GM19372 (cell line): ENCODE results near the gene NRG2.

Source experiments
- ATAC-seq: cut with Tn5 transposase; IDR thresholded peaks from one replicate; pipeline ENCODE4 v1.9.1; 2021; ENCODE audit warnings: mild to moderate bottlenecking, low read depth, moderate library complexity; ENCODE audit not compliant: unreplicated experiment

Gene NRG2

DNA sequence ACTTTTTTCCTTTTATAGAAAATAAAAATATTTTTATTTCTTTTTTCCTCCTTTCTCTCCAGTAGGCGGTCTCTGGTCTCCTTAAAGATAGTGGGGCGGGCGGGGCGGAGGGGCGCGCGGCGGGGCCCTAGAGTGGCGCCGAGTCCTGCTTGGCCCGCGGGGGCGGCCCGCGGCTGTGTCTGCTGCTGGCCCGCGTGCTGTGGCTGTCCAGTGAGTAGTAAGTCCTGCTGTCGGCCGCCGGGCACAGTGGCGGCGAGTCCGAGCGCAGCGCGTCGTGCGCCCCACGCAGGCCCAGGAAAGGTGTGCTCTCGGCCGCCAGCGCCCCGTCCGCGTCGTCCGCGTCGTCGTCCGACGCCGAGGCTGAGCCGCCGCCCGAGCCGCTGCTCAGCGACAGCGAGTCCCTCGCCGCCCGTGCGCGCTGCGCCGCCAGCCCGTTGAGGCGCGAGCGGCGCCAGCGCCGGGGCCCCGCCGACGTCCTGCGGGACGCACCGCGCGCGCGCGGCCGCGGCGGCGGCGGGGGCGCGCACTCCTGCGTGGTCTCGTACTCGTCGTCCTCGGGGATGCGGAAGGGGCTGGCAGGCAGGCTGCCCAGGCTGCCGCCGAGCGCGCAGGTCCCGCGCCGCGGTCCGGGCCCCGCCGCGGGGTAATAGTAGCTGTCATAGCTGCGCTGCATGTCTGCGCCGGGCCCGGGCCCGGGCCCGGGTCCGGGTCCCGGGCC is 195.2 kb downstream of the NRG2 start:
- peak; percentile 76 for ATAC-seq

DNA sequence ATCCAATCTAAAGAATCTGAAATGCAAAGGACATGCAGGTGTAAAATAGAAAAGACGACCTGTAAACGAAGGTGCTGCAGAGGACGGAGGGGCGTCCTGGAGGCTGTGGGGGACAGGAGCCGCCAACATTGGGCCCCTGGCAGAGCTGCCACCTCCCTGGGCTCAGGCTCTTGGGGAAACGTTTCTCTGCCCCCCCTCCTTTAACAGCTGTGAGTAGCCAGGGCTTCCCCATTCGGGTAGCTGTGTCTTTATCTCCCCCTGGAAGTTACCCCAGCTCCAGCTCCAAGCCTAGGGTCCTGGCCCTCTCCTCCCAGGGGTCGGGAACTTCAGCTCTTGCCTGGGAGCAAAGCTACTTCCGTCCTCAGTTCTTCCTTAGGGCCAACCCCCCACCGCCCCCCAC is 196.0 kb downstream of the NRG2 start:
- ATAC-seq, result no peak

DNA sequence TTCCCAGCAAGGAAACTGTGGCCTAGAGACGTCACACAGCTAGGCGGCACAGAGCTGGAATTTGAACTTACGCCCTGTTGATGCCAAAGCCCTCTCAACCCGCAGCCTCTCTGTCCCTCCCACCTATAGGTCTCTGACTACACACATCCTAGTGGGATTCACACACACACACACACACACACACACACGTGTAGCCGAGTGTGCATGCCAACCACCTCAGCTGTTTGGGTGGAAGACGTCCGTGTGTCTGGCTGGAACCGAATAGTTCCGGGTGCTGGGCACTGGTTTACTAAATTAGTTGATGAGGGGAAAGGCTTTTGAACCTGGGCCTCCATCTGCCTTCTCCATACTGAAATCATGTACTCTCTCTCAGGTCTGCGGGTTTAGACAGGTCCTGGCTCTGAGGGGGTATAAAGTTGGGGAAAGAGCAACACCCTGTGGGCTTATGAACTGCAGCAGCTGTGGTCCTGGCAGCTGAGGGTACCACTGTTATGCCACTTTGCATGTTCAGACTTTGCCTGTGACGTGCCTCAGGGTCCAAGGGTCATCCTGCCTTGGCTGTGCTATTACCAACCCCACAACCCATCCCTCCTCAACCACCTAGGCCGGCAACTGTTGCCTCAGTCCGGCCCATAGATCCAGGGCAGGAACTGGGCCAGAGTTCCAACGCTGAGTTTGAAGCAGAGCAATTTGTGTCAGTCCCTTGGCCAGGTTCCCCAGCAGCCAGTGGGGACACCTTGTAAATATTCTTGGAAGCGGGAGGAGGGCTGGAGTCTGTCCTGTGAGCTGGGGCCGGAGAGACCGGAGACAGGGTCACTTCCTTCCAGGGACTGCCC is 197.0 kb downstream of the NRG2 start:
- ATAC-seq, result no peak

DNA sequence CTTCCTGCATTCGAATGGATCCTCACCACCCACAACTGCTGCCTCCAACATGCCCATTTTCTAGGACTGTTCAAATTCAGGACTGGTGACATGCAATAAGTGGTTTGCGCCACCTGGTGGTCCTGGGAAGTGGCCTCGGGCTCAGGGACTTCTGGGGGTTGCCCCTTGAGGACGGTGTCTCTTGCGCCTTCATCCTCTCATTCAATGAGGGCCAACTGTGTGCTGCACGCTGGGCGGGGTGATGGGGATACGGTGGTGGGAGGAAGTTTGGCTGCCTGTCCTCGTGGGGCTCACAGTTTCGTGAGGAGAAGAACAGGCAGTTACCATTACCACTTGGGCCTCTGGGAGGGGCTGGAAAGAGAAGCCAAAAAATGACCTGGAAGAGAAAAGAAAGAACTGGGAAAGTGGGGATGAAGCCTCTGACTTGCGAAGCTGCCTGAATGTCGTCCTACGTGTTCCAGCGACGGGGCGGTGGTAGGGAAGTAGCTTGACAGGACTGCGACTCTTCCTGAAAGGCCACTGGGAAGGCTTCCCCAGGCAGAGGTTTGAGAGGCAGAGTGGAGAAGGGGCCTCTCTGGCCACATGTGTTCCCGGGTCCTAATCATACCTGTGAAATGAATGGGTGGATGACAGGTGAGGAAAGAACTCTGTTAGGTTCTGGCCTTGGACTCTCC is 198.5 kb downstream of the NRG2 start:
- no peak for ATAC-seq

DNA sequence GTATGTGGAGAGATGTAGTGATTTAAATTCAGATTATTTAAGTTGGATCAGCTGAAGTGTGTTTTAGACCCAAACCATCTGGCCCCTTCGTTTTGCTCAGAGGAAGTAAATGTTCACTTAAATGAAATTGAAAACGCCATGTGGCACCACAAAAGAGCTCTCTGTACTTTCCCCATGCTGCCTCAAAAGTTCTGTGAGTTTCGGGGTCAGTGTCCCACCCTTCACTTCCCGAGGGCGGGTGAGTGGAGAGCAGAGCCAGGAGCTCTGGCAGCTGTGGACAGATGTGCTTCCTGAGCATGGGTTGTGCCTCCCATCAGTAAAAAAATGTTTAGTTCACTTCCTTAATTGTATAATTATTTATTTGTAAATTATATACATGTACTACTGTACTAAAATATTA is 199.1 kb downstream of the NRG2 start:
- ATAC-seq, result no peak

DNA sequence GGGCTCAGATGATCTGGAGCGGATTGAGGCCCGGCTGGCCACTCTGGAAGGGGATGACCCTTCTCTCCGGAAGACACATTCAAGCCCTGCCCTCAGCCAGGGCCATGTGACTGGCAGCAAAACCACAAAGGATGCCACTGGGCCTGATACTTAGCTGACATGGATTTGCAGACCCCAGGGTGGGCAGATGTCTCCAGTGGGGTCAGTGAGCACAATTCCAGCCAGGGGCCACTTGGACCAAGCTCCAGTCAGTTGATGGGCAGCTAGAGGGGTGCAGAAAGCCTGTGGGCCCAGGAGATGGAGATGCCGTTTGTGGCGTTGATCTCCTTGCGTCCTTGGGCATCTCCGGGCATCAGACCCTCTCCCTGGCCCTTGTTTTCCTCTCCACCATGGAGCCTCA is 200.8 kb downstream of the NRG2 start:
- no peak for ATAC-seq

DNA sequence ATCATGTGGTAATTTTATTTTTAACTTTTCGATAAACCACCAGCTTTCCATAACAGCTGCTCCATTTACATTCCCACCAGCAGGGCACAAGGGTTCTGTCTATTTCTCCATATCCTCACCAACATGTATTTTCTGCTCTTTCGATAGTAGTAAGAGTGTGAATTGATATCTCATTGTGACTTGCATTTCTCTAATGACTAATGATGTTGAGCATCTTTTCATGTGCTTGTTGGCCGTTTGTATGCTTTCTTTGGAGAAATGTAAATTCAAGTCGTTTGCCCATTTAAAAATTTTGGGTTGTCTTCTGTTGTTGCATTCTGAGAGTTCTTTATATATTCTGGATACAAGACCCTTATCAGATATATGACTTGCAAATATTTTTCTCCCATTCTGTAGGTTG is 201.6 kb downstream of the NRG2 start:
- no peak for ATAC-seq

DNA sequence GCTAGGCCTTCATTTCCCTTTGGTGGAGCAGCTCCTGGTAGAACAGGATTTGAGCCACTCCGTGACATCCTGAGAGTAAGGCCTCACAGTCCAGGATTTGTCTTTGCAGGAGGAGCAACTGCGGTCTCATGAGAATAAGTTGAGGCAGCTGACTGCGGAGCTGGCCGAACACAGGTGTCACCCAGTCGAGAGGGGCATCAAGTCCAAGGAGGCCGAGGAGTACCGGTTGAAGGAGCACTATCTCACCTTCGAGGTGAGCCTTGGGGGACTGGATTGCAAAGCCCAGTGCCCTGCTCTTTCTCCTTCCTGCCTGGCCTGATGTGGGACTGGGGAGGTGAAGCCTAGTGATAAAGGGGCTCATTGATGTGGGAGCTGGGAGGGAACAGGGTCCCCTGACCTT is 203.2 kb downstream of the NRG2 start:
- no peak for ATAC-seq

DNA sequence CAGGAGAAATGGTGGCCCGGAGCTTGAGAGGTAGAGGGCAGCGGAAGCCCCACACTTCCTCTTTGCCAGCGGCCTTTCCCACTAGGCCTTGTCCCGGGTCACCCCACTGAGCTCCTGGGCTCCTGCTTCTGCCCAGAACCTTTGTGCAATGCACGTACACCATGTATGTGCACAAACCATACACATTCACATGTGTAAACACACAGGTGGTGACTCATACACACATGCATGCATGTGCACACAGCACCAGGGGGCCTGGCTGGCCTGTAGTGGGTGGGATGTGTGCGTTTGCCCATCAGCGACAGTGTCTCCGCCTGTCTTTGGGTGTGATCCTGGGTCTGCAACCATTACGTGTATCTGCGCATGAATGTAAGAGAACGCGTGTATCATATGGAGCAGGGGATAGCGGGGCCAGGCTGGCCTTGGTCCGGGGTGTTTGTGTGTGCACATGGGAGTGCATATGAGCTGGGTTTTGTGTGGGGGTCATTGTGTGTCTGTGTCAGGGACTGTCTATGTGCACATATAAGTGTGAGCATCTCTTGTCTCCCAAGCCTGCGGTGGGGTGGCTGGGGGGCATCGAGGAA is 203.8 kb downstream of the NRG2 start:
- ATAC-seq, result no peak

DNA sequence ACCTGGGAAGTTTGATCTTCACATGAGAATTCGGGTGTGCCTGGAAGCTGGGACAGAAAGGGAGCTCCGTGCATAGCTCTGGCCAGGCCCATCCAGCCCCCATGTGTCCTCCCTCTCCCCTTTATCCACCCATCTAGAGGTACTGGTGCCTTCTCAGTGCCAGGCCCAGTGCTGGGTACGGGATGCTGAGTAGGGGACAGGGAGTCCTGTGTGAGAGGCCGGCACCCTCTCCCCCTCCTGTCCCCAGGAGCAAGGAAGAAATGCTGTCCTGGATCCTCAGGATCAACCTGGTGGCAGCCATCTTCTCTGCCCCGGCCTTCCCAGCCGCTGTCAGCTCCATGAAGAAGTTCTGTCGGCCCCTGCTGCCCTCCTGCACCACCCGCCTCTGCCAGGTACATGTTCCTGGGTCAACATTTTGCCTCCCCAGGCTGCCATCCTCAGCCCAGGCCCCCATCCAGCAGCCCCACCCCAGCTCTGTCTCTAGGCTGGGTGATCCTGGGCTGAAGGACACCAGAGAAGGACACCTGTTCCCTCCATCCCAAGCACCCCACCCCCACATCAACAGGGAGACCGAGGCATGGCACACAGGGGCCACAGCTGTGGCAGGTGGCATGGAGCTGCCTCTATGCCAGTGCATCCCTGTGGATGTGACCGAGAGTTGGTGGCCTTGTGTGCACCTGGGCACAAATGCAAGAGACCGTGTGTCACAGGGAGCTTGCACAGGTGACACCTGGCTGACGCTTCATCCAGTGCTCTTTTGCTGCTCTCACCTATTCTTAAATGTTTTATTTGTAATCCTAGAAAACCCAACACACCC is 204.5 kb downstream of the NRG2 start:
- ATAC-seq, result no peak

DNA sequence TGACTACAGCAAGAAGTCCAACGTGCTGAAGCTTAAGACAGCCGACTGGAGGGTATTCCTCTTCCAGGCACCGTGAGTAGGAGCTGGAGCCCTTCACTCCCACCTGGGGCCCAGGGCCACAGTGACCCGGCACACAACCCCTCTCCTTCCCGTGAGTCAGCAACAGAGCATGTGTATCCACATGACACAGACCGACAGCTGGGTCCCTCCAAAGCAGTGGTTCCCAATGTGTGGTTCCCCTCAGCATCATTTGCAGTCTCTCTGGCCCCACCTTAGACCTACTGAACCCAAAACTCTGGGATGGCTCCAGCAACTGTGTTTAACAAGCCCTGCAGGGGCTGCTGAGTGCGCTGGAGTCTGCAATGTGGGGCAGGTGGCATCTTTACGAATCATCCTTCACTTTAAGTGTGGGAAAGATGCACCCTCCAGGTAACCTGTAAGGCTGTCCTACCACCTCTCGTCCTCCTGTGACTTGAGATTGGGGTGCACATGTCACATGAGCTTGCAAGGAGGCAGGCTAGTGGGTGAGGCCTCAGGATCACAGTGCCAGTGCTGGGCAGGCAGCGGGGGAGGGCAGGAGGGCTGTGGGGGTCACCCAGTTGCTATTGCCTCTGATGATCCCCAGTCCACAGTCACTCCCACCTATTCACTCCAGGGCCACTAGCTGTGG is 205.3 kb downstream of the NRG2 start:
- ATAC-seq, result no peak

DNA sequence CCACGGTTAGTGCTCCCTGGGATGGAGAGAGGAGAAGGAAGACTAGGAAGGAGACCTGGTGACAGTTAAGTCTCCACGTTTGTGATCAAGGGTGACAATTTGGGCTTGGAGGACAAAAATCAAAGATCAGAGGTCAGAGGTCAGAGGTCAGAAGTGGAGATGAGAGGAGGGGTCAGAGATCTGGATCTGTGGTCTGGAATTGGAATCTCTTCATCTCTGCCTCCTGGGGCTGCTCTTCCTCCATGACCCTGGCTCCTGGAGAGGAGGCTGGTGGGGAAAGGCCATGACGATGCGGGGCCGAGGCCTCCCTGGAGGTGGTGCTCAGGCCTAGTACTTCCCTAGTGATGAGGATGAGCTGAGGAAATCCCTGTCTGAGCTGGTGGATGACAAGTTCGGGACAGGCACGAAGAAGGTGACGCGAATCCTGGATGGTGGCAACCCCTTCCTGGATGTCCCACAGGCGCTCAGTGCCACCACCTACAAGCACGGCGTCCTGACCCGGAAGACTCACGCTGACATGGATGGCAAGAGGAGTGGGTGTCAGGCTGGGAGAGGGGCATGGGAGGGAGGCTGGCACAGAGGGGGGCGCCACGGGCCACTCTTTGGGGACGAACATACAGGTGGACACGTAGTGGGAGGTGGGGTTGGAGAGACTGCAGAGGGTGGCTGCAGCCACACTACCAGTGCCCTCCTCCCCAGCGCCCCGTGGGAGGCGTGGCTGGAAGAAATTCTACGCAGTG is 206.5 kb downstream of the NRG2 start:
- ATAC-seq, result no peak

DNA sequence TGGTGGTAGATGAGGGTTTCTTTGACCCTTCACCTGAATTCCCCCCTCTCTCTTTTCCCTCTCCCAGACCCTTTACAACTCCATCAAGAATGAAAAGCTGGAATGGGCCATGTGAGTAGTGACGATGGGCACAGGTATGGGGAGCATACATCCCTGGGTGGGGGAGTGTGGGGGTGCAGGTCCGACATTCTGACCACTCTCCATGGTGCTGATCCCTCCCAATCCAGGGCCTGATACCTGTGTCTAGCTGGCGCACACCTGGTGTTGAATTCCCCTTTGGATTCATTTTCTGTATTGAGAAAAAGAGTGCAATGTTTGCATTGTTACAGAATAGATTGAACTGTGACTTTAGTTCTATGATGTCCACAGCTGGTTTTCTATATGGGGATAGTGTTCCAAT is 207.4 kb downstream of the NRG2 start:
- no peak for ATAC-seq

DNA sequence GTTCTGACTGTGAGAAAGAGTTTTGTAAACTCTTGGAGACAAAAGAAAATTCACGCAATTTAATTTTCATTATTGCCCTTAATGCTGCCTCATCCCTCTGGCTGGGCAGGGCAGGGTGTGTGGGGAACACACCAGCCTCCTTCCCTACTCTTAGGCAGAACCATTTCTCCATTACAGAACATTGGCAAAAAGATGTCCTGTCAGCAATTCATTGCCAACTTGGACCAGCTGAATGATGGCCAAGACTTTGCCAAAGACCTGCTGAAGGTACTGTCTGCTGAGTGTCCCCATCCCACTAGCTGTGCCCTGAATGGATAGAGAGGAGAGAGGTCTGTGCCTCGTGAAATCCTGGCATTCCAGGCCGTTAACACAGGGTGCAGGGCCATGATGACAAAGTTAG is 209.6 kb downstream of the NRG2 start:
- ATAC-seq, result no peak

DNA sequence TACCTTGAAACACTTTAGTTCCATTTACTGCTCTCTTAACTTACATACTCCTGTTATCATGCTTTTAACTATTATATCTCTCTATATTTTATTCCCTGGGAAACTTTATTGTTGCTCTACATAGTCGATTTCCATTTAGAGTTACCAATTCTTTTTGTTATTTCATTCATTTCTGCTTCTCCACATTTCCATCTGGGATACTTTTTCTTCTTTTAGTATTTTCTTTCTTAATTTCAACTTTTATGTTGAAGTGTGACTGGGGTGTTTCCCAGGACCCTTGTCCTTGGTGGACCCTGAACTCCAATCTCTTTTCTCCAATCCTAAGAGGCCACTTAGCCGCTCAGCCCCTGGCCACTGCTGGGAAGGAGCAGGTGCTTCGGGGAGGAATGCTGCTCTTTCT is 211.5 kb downstream of the NRG2 start:
- ATAC-seq, result no peak

DNA sequence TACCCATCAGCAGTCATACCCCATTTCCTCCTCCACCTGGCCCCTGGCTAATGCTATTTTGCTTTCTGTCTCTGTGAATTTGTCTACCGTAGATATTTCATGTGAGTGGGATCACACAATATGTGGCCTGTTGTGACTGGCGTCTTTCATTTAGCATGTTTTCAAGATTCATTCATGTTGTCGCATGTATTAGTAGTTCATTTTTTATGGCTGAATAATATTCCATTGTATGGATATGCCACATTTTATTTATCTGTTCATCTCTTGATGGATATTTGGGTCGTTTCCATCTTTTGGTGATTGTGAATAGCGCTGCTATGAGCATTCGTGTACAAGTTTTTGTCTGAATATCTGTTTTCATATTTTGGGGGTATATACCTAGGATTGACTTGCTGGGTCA is 213.6 kb downstream of the NRG2 start:
- ATAC-seq, result no peak

DNA sequence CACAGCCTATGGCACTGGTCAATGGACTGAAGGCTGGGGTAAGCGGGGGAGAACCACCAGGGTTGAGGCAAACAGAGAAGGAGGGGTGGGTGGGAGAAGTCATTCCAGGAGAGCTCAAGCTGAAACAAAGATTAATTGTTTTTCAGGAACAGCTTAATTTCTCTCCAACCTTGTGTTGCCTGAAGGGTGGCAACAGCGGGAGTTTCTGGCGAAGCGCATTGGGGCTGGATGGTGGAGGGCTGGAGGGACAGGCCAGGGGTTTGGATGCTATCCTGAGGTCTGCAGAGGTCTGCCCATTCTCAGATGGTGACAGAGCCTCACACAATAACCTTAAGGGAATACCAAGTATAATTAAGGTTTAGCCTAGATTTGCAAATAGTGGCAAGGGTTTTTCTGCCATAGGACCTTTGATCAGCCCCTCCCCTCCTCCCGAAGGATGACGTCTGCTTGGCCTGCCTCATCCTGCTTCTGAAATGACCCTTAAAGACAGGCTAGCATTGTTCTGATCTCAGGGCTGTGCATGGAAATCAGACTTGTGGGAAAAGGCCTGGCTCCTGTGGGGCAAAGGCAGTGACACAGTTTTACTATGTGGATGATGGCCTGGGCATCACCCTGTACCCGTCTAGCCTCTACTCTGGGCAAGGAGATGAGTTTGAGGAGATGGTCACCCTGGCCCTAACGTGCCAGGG is 214.7 kb downstream of the NRG2 start:
- ATAC-seq, result no peak

DNA sequence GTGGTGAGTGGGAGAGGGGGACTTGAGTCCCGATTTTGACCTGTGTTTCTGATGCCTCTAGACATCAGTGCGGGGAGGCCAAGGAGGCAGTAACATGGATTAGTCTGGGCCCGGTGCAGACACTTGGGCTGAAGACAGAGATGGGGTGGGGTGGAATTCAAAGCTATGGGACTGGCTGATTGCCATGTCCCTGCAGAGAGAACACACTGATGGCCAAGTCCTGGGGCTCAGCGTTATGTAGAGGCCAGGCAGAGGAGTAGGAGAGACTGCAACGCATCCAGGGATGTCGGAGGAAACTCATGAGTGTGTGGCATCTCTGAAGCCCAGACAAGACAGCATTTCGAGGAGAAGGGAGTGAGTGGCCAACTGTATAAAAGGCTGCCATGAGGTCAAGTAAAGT is 217.4 kb downstream of the NRG2 start:
- no peak for ATAC-seq
